MM.1S (cell line): ENCODE measurements around the gene MSH5.

Source experiments
- EZH2 ChIP-seq: fragments of 300-600 bp; sonication (generic); optimal IDR thresholded peaks from 2 replicates; pipeline ENCODE3; 2017; ENCODE audit warnings: low read depth, mild to moderate bottlenecking, antibody characterized with exemption, low read length, mixed read lengths
- TF ChIP-seq, protein P1 (sequence below): fragments of 300-600 bp; sonication (generic); IDR thresholded peaks from 2 replicates; pipeline ENCODE4 v1.5.1; 2016; ENCODE audit warnings: antibody characterized with exemption, low read length, mixed read lengths

- no peak for TF ChIP-seq EZH2
- TF ChIP-seq, protein P1, sequence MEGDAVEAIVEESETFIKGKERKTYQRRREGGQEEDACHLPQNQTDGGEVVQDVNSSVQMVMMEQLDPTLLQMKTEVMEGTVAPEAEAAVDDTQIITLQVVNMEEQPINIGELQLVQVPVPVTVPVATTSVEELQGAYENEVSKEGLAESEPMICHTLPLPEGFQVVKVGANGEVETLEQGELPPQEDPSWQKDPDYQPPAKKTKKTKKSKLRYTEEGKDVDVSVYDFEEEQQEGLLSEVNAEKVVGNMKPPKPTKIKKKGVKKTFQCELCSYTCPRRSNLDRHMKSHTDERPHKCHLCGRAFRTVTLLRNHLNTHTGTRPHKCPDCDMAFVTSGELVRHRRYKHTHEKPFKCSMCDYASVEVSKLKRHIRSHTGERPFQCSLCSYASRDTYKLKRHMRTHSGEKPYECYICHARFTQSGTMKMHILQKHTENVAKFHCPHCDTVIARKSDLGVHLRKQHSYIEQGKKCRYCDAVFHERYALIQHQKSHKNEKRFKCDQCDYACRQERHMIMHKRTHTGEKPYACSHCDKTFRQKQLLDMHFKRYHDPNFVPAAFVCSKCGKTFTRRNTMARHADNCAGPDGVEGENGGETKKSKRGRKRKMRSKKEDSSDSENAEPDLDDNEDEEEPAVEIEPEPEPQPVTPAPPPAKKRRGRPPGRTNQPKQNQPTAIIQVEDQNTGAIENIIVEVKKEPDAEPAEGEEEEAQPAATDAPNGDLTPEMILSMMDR = no peak
Measured at GRCh38 chr6:31780507-31781243, 40.9 kb downstream of the MSH5 start.
